GM12891 (cell line): Measurements from ENCODE around the gene ACSF3.

Experiments used
- POLR2A ChIP-seq: IDR thresholded peaks from 2 replicates; pipeline ENCODE4 v1.6.1; 2011; ENCODE audit warnings: low read depth, low read length, control low read depth
- POLR2AphosphoS5 ChIP-seq: IDR thresholded peaks from 2 replicates; pipeline ENCODE4 v1.6.1; 2011; ENCODE audit warnings: low read depth, low read length, control low read depth

- TF ChIP-seq POLR2AphosphoS5 (no peak), POLR2A (no peak)
Measured at GRCh38 chr16:89179656-89180315, 86.1 kb downstream of the ACSF3 start.
